Measurements from ENCODE around the gene SLC6A4.

DNA sequence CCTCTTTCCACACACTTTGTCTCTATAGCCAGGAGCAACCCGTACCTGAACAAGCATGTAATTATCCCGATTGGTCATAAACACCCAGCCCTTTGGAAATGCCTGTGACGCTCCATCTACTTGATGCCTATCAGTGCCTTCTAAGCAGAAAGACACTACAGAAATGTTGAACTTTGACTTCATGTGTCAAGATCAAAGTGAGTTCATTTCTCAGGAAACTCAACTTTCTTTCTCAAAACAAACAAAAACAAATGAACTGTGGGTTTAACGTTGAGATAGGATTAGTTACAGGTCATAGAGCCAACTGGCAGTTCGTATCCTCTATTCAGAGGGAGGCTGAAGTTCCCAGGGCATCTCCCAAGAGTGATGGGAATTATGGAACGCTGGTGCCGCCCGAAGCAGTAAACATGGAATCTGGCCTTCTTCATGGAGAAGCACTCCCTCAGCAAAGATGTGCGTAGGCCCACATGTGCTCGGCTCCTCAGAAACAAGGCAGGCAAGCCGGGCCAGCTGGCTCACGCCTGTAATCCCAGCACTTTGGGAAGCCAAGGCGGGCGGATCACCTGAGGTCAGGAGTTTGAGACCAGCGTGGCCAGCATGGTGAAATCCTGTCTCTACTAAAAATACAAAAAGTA lies 9.5 kb downstream of the SLC6A4 start:
- TF ChIP-seq SIRT6 (IDR thresholded peaks at IDR 0.05; ENCODE audit: low read length) (no peak), EP300 (IDR thresholded peaks at IDR 0.05; ENCODE audit: borderline replicate concordance in 1 of 2, low read depth in 2 of 2, low read length in 2 of 2) (no peak), CTCF (IDR thresholded peaks at IDR 0.05; ENCODE audit: control extremely low read depth in 1 of 3, insufficient read depth in 1 of 3, low read depth in 1 of 3, low read length in 3 of 3) (no peak), POU5F1 (IDR thresholded peaks at IDR 0.05; ENCODE audit: low read depth, low read length) (no peak), CREB1 (IDR thresholded peaks at IDR 0.05) (no peak), RNF2 (IDR thresholded peaks at IDR 0.05; ENCODE audit: borderline replicate concordance, low read depth, low read length, missing control alignments, poor library complexity, severe bottlenecking) (no peak), SP1 (IDR thresholded peaks at IDR 0.05; ENCODE audit: low read depth, low read length) (no peak), TAF1 (IDR thresholded peaks at IDR 0.05; ENCODE audit: low read depth, low read length) (no peak), JUND (IDR thresholded peaks at IDR 0.05; ENCODE audit: low read length) (no peak)

Measured in H1 (cell line).